HUES64 (cell line): ENCODE results near the gene ZIK1.
A peak's percentile ranks its signal among the peaks of the same experiment; 100 is the strongest.

Source experiments
- H3K27ac ChIP-seq: 2 replicates; pipeline ENCODE4 v1.7.0; 2013; ENCODE audit warnings: low read depth, low read length, inconsistent platforms
- H3K27me3 ChIP-seq: 2 replicates; pipeline ENCODE4 v1.6.1; 2013; ENCODE audit warnings: mild to moderate bottlenecking, low read length; ENCODE audit not compliant: insufficient read depth
- H3K36me3 ChIP-seq: 2 replicates; pipeline ENCODE4 v1.6.1; 2013; ENCODE audit warnings: mild to moderate bottlenecking, low read length; ENCODE audit not compliant: insufficient read depth
- H3K4me1 ChIP-seq: 2 replicates; pipeline ENCODE4 v1.6.1; 2013; ENCODE audit warnings: mild to moderate bottlenecking, low read length, moderate library complexity; ENCODE audit not compliant: insufficient read depth
- H3K4me3 ChIP-seq: 2 replicates; pipeline ENCODE4 v1.5.1; 2013; ENCODE audit warnings: mild to moderate bottlenecking, low read length, moderate library complexity
- H3K9ac ChIP-seq: 2 replicates; pipeline ENCODE4 v1.6.1; 2013; ENCODE audit warnings: mild to moderate bottlenecking, low read depth, low read length
- H3K9me3 ChIP-seq: 2 replicates; pipeline ENCODE4 v1.6.1; 2013; ENCODE audit warnings: low read depth, low read length; ENCODE audit not compliant: insufficient read depth
- WGBS: fragments of 150-250, 120-280 bp; methylation state at CpG from one replicate; pipeline ENCODE4 v1.1.7; 2013; ENCODE audit warnings: missing lambda C conversion rate; 5-methylcytosine and 5-hydroxymethylcytosine counted together

The ZIK1 gene

GRCh38 chr19:57611113-57611512 is 27.2 kb downstream of the ZIK1 start:
- Histone ChIP-seq H3K27ac (no peak overlapping the region), H3K9me3 (peaks cover 18% of the 10 kb centered on the region), H3K27me3 (no peaks in the 10 kb centered on the region), H3K4me3 (no peak overlapping the region), H3K4me1 (no peaks in the 10 kb centered on the region), H3K36me3 (peaks cover 28% of the 10 kb centered on the region), H3K9ac (no peak overlapping the region)
- WGBS: 94% methylated on average over 4 of the region's 4 CpGs

GRCh38 chr19:57613941-57614743 is 30.2 kb downstream of the ZIK1 start, which contains the start of gene ZNF134:
Gene ZNF134 (plus strand): TSS chr19:57614242. CDS start chr19:57619469, 5,227 bp downstream.
- H3K27me3 ChIP-seq: no peaks in the 10 kb centered on the region
- 2% methylated on average over 64 of the region's 64 CpGs for WGBS
- H3K9ac ChIP-seq: peak within 1 kb of the TSS; percentile 89
- H3K36me3 ChIP-seq: peaks cover 42% of the 10 kb centered on the region
- H3K27ac ChIP-seq: peak within 1 kb of the TSS; percentile 73
- H3K4me3 ChIP-seq: peak within 1 kb of the TSS; percentile 98
- H3K9me3 ChIP-seq: peaks cover 49% of the 10 kb centered on the region
- H3K4me1 ChIP-seq: no peaks in the 10 kb centered on the region

GRCh38 chr19:57615346-57615745 is 31.4 kb downstream of the ZIK1 start:
- H3K9me3 ChIP-seq: peaks cover 61% of the 10 kb centered on the region
- H3K36me3 ChIP-seq: peaks cover 54% of the 10 kb centered on the region
- no peak overlapping the region for H3K27ac ChIP-seq
- H3K9ac ChIP-seq: no peak overlapping the region
- H3K4me3 ChIP-seq: peak overlapping the region; percentile 98
- H3K4me1 ChIP-seq: no peaks in the 10 kb centered on the region
- 94% methylated on average over 3 of the region's 3 CpGs for whole genome bisulfite sequencing
- H3K27me3 ChIP-seq: no peaks in the 10 kb centered on the region

- Histone ChIP-seq H3K36me3 (peaks cover 92% of the 10 kb centered on the region), H3K27me3 (no peaks in the 10 kb centered on the region), H3K4me3 (peak overlapping the region; percentile 20), H3K9me3 (peaks cover 89% of the 10 kb centered on the region), H3K27ac (no peak overlapping the region), H3K4me1 (no peaks in the 10 kb centered on the region), H3K9ac (no peak overlapping the region)
- 98% methylated on average over 10 of the region's 10 CpGs for WGBS
Observed at GRCh38 chr19:57620673-57621348, 36.9 kb downstream of the ZIK1 start.

- H3K4me3 ChIP-seq: no peak overlapping the region
- H3K9me3 ChIP-seq: peaks cover 66% of the 10 kb centered on the region
- no peaks in the 10 kb centered on the region for H3K27me3 ChIP-seq
- H3K27ac ChIP-seq: no peak overlapping the region
- no peak overlapping the region for H3K9ac ChIP-seq
- peaks cover 69% of the 10 kb centered on the region for H3K36me3 ChIP-seq
- H3K4me1 ChIP-seq: no peaks in the 10 kb centered on the region
Observed at GRCh38 chr19:57623091-57623490, 39.1 kb downstream of the ZIK1 start.

GRCh38 chr19:57632987-57633831 is 49.3 kb downstream of the ZIK1 start, which contains the start of gene ZNF211:
Gene ZNF211 (plus strand): TSS chr19:57633168. CDS start chr19:57633347, 179 bp downstream.
- H3K27ac ChIP-seq: no peak within 1 kb of the TSS
- WGBS: 2% methylated on average over 59 of the region's 59 CpGs
- peak within 1 kb of the TSS; percentile 69 for H3K9ac ChIP-seq
- H3K27me3 ChIP-seq: no peaks in the 10 kb centered on the region
- peaks cover 19% of the 10 kb centered on the region for H3K9me3 ChIP-seq
- peaks cover 36% of the 10 kb centered on the region for H3K36me3 ChIP-seq
- H3K4me1 ChIP-seq: 0 out of 2 replicates have a peak, but pooled peaks cover 4% of the 10 kb centered on the region
- peak within 1 kb of the TSS; percentile 89 for H3K4me3 ChIP-seq

GRCh38 chr19:57633832-57634131 is 49.8 kb downstream of the ZIK1 start:
- Histone ChIP-seq H3K9me3 (peaks cover 19% of the 10 kb centered on the region), H3K36me3 (peaks cover 41% of the 10 kb centered on the region), H3K9ac (peak overlapping the region; percentile 69), H3K4me1 (0 out of 2 replicates have a peak, but pooled peaks cover 4% of the 10 kb centered on the region), H3K4me3 (peak overlapping the region; percentile 89), H3K27me3 (no peaks in the 10 kb centered on the region), H3K27ac (no peak overlapping the region)
- WGBS: 70% methylated on average over 6 of the region's 6 CpGs

- Histone ChIP-seq H3K27me3 (no peaks in the 10 kb centered on the region), H3K36me3 (peaks cover 72% of the 10 kb centered on the region), H3K9ac (no peak overlapping the region), H3K4me1 (0 out of 2 replicates have a peak, but pooled peaks cover 4% of the 10 kb centered on the region), H3K27ac (no peak overlapping the region), H3K9me3 (peaks cover 37% of the 10 kb centered on the region), H3K4me3 (no peak overlapping the region)
- 94% methylated on average over 4 of the region's 4 CpGs for WGBS
Observed at GRCh38 chr19:57637379-57637778, 53.4 kb downstream of the ZIK1 start.

- Histone ChIP-seq H3K36me3 (peaks cover 52% of the 10 kb centered on the region), H3K9me3 (peaks cover 32% of the 10 kb centered on the region), H3K4me1 (no peaks in the 10 kb centered on the region), H3K4me3 (no peak overlapping the region), H3K27ac (no peak overlapping the region), H3K27me3 (0 out of 2 replicates have a peak, but pooled peaks cover 3% of the 10 kb centered on the region), H3K9ac (no peak overlapping the region)
- 100% methylated on average over 4 of the region's 4 CpGs for WGBS
Observed at GRCh38 chr19:57641715-57642234, 57.8 kb downstream of the ZIK1 start.

- Histone ChIP-seq H3K4me3 (no peak overlapping the region), H3K27me3 (0 out of 2 replicates have a peak, but pooled peaks cover 3% of the 10 kb centered on the region), H3K36me3 (peaks cover 44% of the 10 kb centered on the region), H3K9ac (no peak overlapping the region), H3K9me3 (peaks cover 24% of the 10 kb centered on the region), H3K4me1 (no peaks in the 10 kb centered on the region), H3K27ac (no peak overlapping the region)
- WGBS: 95% methylated on average over 3 of the region's 4 CpGs
Observed at GRCh38 chr19:57642396-57643046, 58.6 kb downstream of the ZIK1 start.
